GM19468 (cell line): ENCODE results near the gene ACOXL.

Experiments used
- ATAC-seq: cut with Tn5 transposase; IDR thresholded peaks from one replicate; pipeline ENCODE4 v1.9.1; 2021; ENCODE audit warnings: mild to moderate bottlenecking, moderate library complexity, moderate number of reproducible peaks; ENCODE audit not compliant: unreplicated experiment; ENCODE audit errors: extremely low read depth

ACOXL gene

DNA sequence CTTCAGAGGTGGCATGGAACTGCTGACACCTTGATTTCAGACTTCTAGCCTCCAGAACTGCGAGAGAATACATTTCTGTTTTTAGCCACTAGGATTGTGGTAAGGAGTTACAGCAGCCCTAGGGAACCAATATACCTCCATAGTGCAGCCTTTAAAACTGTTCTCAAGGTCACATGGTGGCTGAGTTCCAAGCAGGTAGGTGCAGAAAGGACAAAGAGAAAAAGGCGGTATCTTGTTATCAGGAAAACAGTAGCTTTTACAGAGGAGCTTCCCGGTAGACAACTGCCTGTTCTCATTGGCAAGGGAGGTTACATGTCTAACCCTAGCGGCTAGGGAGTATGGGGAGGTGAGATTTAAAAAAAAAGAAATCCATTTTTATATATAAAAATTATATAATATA is 292.1 kb downstream of the ACOXL start:
- no peak for ATAC-seq

- no peak for ATAC-seq
Measured at GRCh38 chr2:111025288-111025687, 292.9 kb downstream of the ACOXL start.

- ATAC-seq = no peak
Measured at GRCh38 chr2:111028720-111029119, 296.3 kb downstream of the ACOXL start.

GRCh38 chr2:111029181-111029927 is 297.0 kb downstream of the ACOXL start:
- no peak for ATAC-seq

- ATAC-seq = peak; percentile 37
Measured at GRCh38 chr2:111030260-111030891, 298.0 kb downstream of the ACOXL start.

DNA sequence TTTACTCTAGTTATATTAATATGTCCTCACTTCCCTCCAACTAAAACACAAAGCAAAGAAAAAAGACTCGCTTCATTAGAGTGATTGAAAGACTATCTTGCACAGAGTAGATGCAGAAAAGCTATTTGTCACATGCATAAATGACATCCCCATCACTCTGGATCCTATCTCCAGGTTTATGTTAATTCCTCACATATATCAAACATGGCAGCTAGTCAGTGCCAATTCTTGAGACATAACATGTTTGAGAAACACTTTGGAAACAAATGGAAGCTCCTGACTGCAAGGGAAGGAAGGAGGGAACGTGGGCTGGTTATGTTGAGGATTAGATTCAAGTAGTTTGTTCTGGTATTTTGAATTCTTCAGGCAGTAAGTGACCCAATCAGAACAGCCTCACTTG is 298.6 kb downstream of the ACOXL start:
- ATAC-seq = no peak

DNA sequence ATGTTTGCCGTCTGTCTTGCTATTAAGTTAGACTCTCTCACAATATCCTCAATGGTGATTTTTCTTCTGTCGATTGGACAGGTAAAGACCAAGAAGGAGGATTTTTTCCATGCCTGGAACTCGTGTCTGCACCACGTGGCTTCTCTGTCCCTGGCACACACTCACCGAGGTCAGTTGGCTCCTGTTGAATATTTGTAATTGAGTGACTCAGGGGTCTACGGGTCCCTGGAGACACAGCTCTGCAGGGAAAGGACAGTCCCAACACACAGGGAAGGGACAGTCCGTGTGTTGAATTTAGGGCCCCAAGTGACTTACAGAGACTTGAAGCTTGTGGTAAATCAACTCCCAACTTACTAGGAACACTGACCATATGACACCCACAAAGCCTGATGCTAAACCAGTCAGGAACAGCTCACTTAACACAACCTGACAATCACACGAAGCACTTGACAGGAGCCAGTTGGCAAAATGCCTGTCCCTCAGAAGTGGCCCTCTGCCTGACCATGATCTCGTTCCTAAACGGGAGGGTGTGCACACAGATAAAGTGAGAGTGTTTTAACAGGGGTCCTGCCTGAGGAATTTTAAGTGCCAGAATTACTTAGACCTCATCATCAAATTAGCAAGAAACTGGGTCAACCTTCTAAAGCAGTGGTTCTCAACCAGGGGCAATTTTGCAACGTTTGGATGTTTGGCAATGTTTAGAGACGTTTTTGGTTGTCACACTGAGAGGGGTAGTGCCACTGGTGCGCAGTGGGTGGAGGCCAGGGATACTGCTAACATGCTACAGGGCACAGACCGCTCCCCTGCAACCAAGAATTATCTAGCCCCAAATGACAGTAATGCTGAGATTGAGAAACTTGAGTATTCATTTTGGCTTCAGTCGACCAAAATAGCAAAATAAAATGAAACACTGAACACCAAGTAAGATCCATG is 299.4 kb downstream of the ACOXL start:
- ATAC-seq = no peak

DNA sequence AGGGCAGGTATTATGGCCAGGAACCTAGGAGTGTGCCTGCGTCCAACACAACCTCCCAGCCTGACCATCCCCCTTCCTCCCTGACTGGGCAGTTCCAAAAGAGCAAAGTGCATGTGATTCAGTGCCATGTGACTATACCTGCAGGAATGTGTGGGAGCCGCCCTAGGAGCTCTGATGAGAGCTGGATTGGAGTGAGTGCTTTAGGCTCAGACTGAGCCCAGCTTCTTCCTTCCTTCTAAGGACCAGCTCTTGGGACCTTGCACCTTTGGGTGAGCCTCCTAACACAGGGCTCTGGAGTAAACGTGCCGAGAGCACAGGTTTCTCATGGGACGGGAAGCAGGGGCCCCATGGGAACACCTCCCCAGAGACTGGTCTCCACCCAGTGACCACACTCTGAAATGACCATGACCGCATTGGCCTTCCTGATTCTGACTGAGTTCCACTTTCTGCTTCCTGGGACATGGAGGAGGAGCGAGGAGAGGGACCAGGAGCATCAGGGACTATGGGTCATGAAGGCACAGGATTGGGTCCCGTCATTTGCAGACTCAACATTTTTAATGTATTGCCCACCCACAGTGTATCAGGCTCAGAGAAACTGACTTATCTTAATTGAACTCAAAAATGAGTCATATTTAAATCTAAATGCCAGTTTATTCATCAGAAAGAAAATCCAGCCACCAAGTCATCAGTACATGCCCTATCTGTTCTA is 300.5 kb downstream of the ACOXL start:
- ATAC-seq = no peak

GRCh38 chr2:111034146-111034545 is 301.8 kb downstream of the ACOXL start:
- no peak for ATAC-seq

GRCh38 chr2:111034606-111035005 is 302.2 kb downstream of the ACOXL start:
- ATAC-seq = no peak

- ATAC-seq = no peak
Measured at GRCh38 chr2:111035830-111036441, 303.6 kb downstream of the ACOXL start.

- no peak for ATAC-seq
Measured at GRCh38 chr2:111037128-111037527, 304.8 kb downstream of the ACOXL start.

DNA sequence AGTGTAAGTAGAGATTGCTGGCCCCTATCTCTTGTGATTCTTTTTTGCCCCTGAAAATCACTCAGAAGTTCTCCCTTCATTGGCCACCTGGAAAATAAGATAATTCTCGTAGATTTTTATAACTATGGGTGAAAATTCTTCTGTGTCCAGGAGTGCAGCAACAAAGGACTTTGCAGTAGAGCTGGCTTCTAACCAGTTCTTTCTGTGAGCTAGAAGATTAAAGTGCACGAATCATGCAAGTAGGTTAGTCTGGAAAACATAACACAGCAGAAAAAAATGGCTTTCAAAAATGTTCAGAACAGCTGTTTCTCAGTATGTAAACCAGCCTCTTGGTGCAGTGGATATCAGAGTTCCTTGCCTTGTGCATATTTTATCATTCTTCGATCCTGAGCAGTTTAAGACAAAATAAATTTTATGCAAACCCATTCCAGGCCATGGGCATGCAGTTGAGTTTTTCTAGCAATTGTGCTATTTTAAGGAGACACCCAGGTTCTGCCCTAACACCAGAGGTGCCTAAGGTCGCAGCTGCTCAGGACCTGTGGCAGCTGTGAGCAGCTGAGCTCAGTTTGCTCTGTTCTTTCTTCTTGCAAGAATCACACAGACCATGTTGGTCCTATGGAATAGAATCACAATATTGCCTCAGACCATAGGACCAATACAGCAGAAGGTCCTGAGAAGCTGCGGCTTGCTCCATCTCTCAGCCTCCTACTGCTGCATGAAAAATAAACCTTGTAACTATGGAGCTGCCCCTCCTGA is 307.4 kb downstream of the ACOXL start:
- ATAC-seq = no peak

GRCh38 chr2:111041398-111042202 is 309.2 kb downstream of the ACOXL start:
- no peak for ATAC-seq

- no peak for ATAC-seq
Measured at GRCh38 chr2:111042261-111042660, 309.9 kb downstream of the ACOXL start.

- ATAC-seq = no peak
Measured at GRCh38 chr2:111042772-111043771, 310.7 kb downstream of the ACOXL start.

- ATAC-seq = no peak
Measured at GRCh38 chr2:111044066-111044465, 311.7 kb downstream of the ACOXL start.
